KMS-11 (cell line): Measurements from ENCODE around the gene C3orf52.

Experiments
- H2AFZ ChIP-seq: fragments of 200-600 bp; sonication (generic); 2 replicates; pipeline ENCODE4 v1.6.1; 2016; ENCODE audit warnings: antibody characterized with exemption, mixed run types, low read depth
- H3K27ac ChIP-seq: fragments of 200-600 bp; sonication (generic); 2 replicates; pipeline ENCODE4 v1.6.1; 2016; ENCODE audit warnings: mild to moderate bottlenecking, mixed run types
- H3K27me3 ChIP-seq: fragments of 200-600 bp; sonication (generic); 2 replicates; pipeline ENCODE4 v1.6.1; 2017; ENCODE audit warnings: mild to moderate bottlenecking, low read depth, mixed run types, moderate library complexity; ENCODE audit not compliant: insufficient read depth
- H3K36me3 ChIP-seq: fragments of 200-600 bp; sonication (generic); 2 replicates; pipeline ENCODE4 v1.6.1; 2017; ENCODE audit warnings: mild to moderate bottlenecking, mixed run types; ENCODE audit not compliant: insufficient read depth
- H3K4me1 ChIP-seq: fragments of 200-600 bp; sonication (generic); 2 replicates; pipeline ENCODE4 v1.6.1; 2016; ENCODE audit warnings: mild to moderate bottlenecking, low read depth, mixed run types; ENCODE audit not compliant: poor library complexity, severe bottlenecking
- H3K4me2 ChIP-seq: fragments of 200-600 bp; sonication (generic); 2 replicates; pipeline ENCODE4 v1.7.0; 2016; ENCODE audit warnings: mild to moderate bottlenecking, mixed run types
- H3K4me3 ChIP-seq: fragments of 200-600 bp; sonication (generic); IDR thresholded peaks from 2 replicates; pipeline ENCODE4 v1.6.1; 2017; ENCODE audit warnings: low read depth, low read length, mixed read lengths; ENCODE audit not compliant: insufficient read depth
- H3K79me2 ChIP-seq: fragments of 200-600 bp; sonication (generic); 2 replicates; pipeline ENCODE4 v1.6.1; 2016; ENCODE audit warnings: low read depth, mixed run types; ENCODE audit not compliant: insufficient read depth
- H3K9ac ChIP-seq: fragments of 200-600 bp; sonication (generic); 2 replicates; pipeline ENCODE4 v1.6.1; 2016; ENCODE audit warnings: mild to moderate bottlenecking, mixed run types
- H4K20me1 ChIP-seq: fragments of 200-600 bp; sonication (generic); 2 replicates; pipeline ENCODE4 v1.6.1; 2016; ENCODE audit warnings: mild to moderate bottlenecking, mixed run types; ENCODE audit not compliant: insufficient read depth
- CTCF ChIP-seq: fragments of 200-600 bp; sonication (generic); conservative IDR thresholded peaks from 2 replicates; pipeline ENCODE4 v1.6.1; 2017; ENCODE audit warnings: low read depth, mild to moderate bottlenecking, antibody characterized with exemption, low read length, moderate library complexity, mixed read lengths

Gene C3orf52

GRCh38 chr3:112122870-112123269 is 36.7 kb downstream of the C3orf52 start:
- Histone ChIP-seq H3K9ac (no peak overlapping the region), H2AFZ (no peak overlapping the region), H3K79me2 (no peaks in the 10 kb centered on the region), H3K4me1 (no peaks in the 10 kb centered on the region), H3K4me3 (no peak overlapping the region), H3K36me3 (no peaks in the 10 kb centered on the region), H3K27ac (no peak overlapping the region), H3K4me2 (no peak overlapping the region), H3K27me3 (no peaks in the 10 kb centered on the region), H4K20me1 (no peaks in the 10 kb centered on the region)
- no peak for TF ChIP-seq CTCF

- Histone ChIP-seq H3K27ac (no peak overlapping the region), H3K79me2 (no peaks in the 10 kb centered on the region), H3K4me1 (no peaks in the 10 kb centered on the region), H3K9ac (no peak overlapping the region), H4K20me1 (no peaks in the 10 kb centered on the region), H3K4me2 (no peak overlapping the region), H2AFZ (no peak overlapping the region), H3K27me3 (no peaks in the 10 kb centered on the region), H3K4me3 (no peak overlapping the region), H3K36me3 (no peaks in the 10 kb centered on the region)
- no peak for TF ChIP-seq CTCF
These were observed 37.4 kb downstream of the C3orf52 start for GRCh38 chr3:112123548-112123947.

GRCh38 chr3:112124907-112125607 is 38.9 kb downstream of the C3orf52 start:
- Histone ChIP-seq H3K27me3 (no peaks in the 10 kb centered on the region), H3K4me3 (no peak overlapping the region), H3K4me2 (no peak overlapping the region), H3K4me1 (no peaks in the 10 kb centered on the region), H3K36me3 (no peaks in the 10 kb centered on the region), H3K27ac (no peak overlapping the region), H3K79me2 (no peaks in the 10 kb centered on the region), H2AFZ (no peak overlapping the region), H3K9ac (no peak overlapping the region), H4K20me1 (no peaks in the 10 kb centered on the region)
- no peak for TF ChIP-seq CTCF

GRCh38 chr3:112126511-112126911 is 40.3 kb downstream of the C3orf52 start:
- Histone ChIP-seq H3K4me1 (peaks cover 1% of the 10 kb centered on the region), H3K4me2 (no peak overlapping the region), H4K20me1 (no peaks in the 10 kb centered on the region), H3K9ac (no peak overlapping the region), H2AFZ (no peak overlapping the region), H3K4me3 (no peak overlapping the region), H3K27ac (no peak overlapping the region), H3K27me3 (no peaks in the 10 kb centered on the region), H3K36me3 (no peaks in the 10 kb centered on the region), H3K79me2 (no peaks in the 10 kb centered on the region)
- TF ChIP-seq CTCF, result no peak
